Sigmoid colon (tissue), 3 donors: ENCODE data around the gene UGT2B17.
"Not testable (repeated sequence)": the region's sequence is repeated elsewhere in the genome, so short reads cannot be mapped to it uniquely, and the experiment has no call there.

Experiments
- POLR2A ChIP-seq, 2 donors: fragments of 450-650 bp; IDR thresholded peaks; one replicate each; pipeline ENCODE4 v1.6.1; 2016; ENCODE audit warnings: antibody characterized with exemption in 2 of 2, mild to moderate bottlenecking in 2 of 2, moderate library complexity in 2 of 2
- TF ChIP-seq, protein P1 (sequence below), 4 experiments: fragments of 450-650 bp in 3 of 4; fragments of 200-600 bp in 1 of 4; IDR thresholded peaks; one replicate each; pipeline ENCODE4 v1.5.1; 2016 to 2019; ENCODE audit warnings: antibody characterized with exemption in 4 of 4, mild to moderate bottlenecking in 3 of 4, moderate library complexity in 2 of 4

DNA sequence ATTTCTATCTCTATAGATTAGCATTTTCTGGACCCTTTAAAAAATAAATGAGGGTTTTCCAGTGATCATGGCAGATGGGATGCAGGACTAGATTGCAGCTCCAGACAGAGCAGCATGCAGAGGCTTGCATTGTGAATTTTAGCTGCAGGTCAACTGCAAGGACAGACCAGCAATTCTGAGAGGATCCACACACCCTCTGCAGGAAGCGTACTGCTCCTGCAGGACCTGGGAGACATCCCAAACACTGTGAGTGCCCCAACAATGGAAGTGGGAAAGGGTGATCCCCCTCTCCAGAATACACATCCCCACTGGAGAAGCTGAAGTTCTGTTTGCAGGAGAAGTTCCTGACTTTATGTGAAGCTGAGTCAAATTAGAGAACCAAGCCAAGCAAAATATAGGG, 7.1 kb downstream of the UGT2B17 start:
- not testable (repeated sequence) for TF ChIP-seq POLR2A (IDR thresholded peaks at IDR 0.05)
- TF ChIP-seq, protein P1, sequence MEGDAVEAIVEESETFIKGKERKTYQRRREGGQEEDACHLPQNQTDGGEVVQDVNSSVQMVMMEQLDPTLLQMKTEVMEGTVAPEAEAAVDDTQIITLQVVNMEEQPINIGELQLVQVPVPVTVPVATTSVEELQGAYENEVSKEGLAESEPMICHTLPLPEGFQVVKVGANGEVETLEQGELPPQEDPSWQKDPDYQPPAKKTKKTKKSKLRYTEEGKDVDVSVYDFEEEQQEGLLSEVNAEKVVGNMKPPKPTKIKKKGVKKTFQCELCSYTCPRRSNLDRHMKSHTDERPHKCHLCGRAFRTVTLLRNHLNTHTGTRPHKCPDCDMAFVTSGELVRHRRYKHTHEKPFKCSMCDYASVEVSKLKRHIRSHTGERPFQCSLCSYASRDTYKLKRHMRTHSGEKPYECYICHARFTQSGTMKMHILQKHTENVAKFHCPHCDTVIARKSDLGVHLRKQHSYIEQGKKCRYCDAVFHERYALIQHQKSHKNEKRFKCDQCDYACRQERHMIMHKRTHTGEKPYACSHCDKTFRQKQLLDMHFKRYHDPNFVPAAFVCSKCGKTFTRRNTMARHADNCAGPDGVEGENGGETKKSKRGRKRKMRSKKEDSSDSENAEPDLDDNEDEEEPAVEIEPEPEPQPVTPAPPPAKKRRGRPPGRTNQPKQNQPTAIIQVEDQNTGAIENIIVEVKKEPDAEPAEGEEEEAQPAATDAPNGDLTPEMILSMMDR (IDR thresholded peaks at IDR 0.05): not testable (repeated sequence)
